CD4-positive, alpha-beta memory T cell (primary cell): ENCODE data around the gene EPHA1. TPM values are rescaled to one million over a fixed set of nuclear protein-coding genes. Genes with fewer than 3 reads are reported as not detected.
"Not testable (repeated sequence)": the region's sequence is repeated elsewhere in the genome, so short reads cannot be mapped to it uniquely, and the experiment has no call there.

Source experiments
- CTCF ChIA-PET: fragments of 350-600 bp; sonication (Branson Sonifier 250); formaldehyde crosslinking; loops from one replicate; lab custom pipeline; 2021; ENCODE audit warnings: inconsistent platforms; ENCODE audit not compliant: partially characterized antibody; lab: Charles Lee
- POLR2A ChIA-PET: fragments of 350-600 bp; sonication (Branson Sonifier 250); formaldehyde crosslinking; loops from one replicate; lab custom pipeline; 2021; ENCODE audit not compliant: partially characterized antibody; lab: Charles Lee
- DNase-seq, 5 donors: peaks; one replicate each; pipeline versions ENCODE4 v3.0.0 to v3.0.0-alpha.2; 2020 to 2022; ENCODE audit warnings: mixed read lengths in 1 of 5
- H3K27ac ChIP-seq: one replicate; pipeline ENCODE4 v1.7.0; 2013; ENCODE audit warnings: low read depth, low read length
- H3K27me3 ChIP-seq: 2 replicates; pipeline ENCODE4 v1.7.0; 2013; ENCODE audit warnings: mild to moderate bottlenecking, low read length, moderate library complexity; ENCODE audit not compliant: insufficient read depth
- H3K36me3 ChIP-seq: 2 replicates; pipeline ENCODE4 v1.7.0; 2013; ENCODE audit warnings: mild to moderate bottlenecking, low read length, moderate library complexity; ENCODE audit not compliant: insufficient read depth
- H3K4me1 ChIP-seq: 2 replicates; pipeline ENCODE4 v1.7.0; 2013; ENCODE audit warnings: mild to moderate bottlenecking, low read length, moderate library complexity; ENCODE audit not compliant: insufficient read depth
- H3K4me3 ChIP-seq, 2 donors: one replicate each; pipeline ENCODE4 v1.7.0; 2013; ENCODE audit warnings: low read length in 2 of 2, mild to moderate bottlenecking in 1 of 2
- H3K9me3 ChIP-seq, 2 donors: one replicate each; pipeline ENCODE4 v1.7.0; 2013; ENCODE audit warnings: low read length in 2 of 2, control low read depth in 1 of 2; ENCODE audit not compliant: control insufficient read depth in 1 of 2
- H3K27ac Mint-ChIP-seq, 7 donors: one replicate each; pipeline ENCODE4 v1.8.0; 2020 to 2021; ENCODE audit warnings: mixed read lengths in 7 of 7, mild to moderate bottlenecking in 6 of 7, inconsistent platforms in 3 of 7, moderate library complexity in 3 of 7
- H3K27me3 Mint-ChIP-seq, 2 donors: one replicate each; pipeline ENCODE4 v1.8.0; 2020 to 2021; ENCODE audit warnings: mixed read lengths in 2 of 2
- H3K36me3 Mint-ChIP-seq, 2 donors: one replicate each; pipeline ENCODE4 v1.8.0; 2020 to 2021; ENCODE audit warnings: mixed read lengths in 2 of 2, inconsistent platforms in 1 of 2, mild to moderate bottlenecking in 1 of 2
- H3K4me1 Mint-ChIP-seq, 4 donors: one replicate each; pipeline ENCODE4 v1.8.0; 2020 to 2021; ENCODE audit warnings: mixed read lengths in 4 of 4, mild to moderate bottlenecking in 1 of 4
- H3K4me3 Mint-ChIP-seq, 8 donors: one replicate each; pipeline ENCODE4 v1.8.0; 2020 to 2021; ENCODE audit warnings: mixed read lengths in 8 of 8, mild to moderate bottlenecking in 7 of 8, moderate library complexity in 6 of 8, inconsistent platforms in 3 of 8
- H3K9me3 Mint-ChIP-seq, 8 donors: one replicate each; pipeline ENCODE4 v1.8.0; 2020 to 2021; ENCODE audit warnings: mixed read lengths in 8 of 8, mild to moderate bottlenecking in 5 of 8, inconsistent platforms in 3 of 8, moderate library complexity in 1 of 8
- intact Hi-C: fragments of 100-400 bp; cut with micrococcal nuclease; formaldehyde crosslinking; loops from one replicate; pipeline ENCODE4 v1.15.1; 2023
- polyA plus RNA-seq, 2 donors: library from polyadenylated mRNA; unstranded; fragments of 300-500 nt; fragmentation: Illumina TruSeq; gene quantifications; one replicate each; pipeline ENCODE4 v1.2.3, GENCODE V29; 2021
- total RNA-seq, 2 experiments: library from RNA; stranded (reverse); gene quantifications; one replicate each; pipeline ENCODE4 v1.2.3, GENCODE V29; 2021

EPHA1 gene
- total and polyA plus RNA-seq, 4 experiments from 2014 or later = 4.2 to 34.4 (median 22.5) TPM

- CTCF ChIA-PET = no interaction called here
- intact Hi-C loops = no loop called here
- peaks cover 8 to 38% of the 10 kb centered on the region in 2 donors for H3K36me3 Mint-ChIP-seq
- Histone ChIP-seq H3K9me3 (no peaks in the 10 kb centered on the region), H3K4me3 (no peak overlapping the region), H3K27ac (no peak overlapping the region), H3K4me1 (no peaks in the 10 kb centered on the region), H3K36me3 (no peaks in the 10 kb centered on the region), H3K27me3 (no peaks in the 10 kb centered on the region)
- peaks cover 0 to 3% (median 0%) of the 10 kb centered on the region in 8 donors for H3K9me3 Mint-ChIP-seq
- no peak for DNase-seq
- peaks cover 0 to 11% (median 4%) of the 10 kb centered on the region in 4 donors for H3K4me1 Mint-ChIP-seq
- POLR2A ChIA-PET = no interaction called here
- no peak overlapping the region for H3K4me3 Mint-ChIP-seq
- H3K27ac Mint-ChIP-seq = no peak overlapping the region
- H3K27me3 Mint-ChIP-seq = no peaks in the 10 kb centered on the region
Observed at GRCh38 chr7:143419880-143420279, 11.2 kb upstream of the EPHA1 start.

GRCh38 chr7:143418681-143419458 is 10.2 kb upstream of the EPHA1 start:
- DNase-seq = no peak
- no peaks in the 10 kb centered on the region for H3K27me3 ChIP-seq
- intact Hi-C loops = no loop called here
- Mint-ChIP-seq H3K36me3 (peaks cover 9 to 41% of the 10 kb centered on the region in 2 donors), H3K9me3 (peaks cover 0 to 3% (median 0%) of the 10 kb centered on the region in 8 donors), H3K27me3 (no peaks in the 10 kb centered on the region), H3K4me1 (peaks cover 0 to 11% (median 4%) of the 10 kb centered on the region in 4 donors), H3K4me3 (no peak overlapping the region), H3K27ac (peak overlapping the region in 1 of 7 donors; percentile 32)
- no peak overlapping the region for H3K4me3 ChIP-seq
- H3K27ac ChIP-seq = no peak overlapping the region
- no peaks in the 10 kb centered on the region for H3K9me3 ChIP-seq
- no peaks in the 10 kb centered on the region for H3K4me1 ChIP-seq
- CTCF ChIA-PET = interaction anchor here (1.0 to 4.4 kb wide), 5 partner anchors 15 to 179 kb away, joined by 3 to 32 read pairs (median 5); no protein-coding TSS in a partner anchor
- POLR2A ChIA-PET = no interaction called here
- no peaks in the 10 kb centered on the region for H3K36me3 ChIP-seq

DNA sequence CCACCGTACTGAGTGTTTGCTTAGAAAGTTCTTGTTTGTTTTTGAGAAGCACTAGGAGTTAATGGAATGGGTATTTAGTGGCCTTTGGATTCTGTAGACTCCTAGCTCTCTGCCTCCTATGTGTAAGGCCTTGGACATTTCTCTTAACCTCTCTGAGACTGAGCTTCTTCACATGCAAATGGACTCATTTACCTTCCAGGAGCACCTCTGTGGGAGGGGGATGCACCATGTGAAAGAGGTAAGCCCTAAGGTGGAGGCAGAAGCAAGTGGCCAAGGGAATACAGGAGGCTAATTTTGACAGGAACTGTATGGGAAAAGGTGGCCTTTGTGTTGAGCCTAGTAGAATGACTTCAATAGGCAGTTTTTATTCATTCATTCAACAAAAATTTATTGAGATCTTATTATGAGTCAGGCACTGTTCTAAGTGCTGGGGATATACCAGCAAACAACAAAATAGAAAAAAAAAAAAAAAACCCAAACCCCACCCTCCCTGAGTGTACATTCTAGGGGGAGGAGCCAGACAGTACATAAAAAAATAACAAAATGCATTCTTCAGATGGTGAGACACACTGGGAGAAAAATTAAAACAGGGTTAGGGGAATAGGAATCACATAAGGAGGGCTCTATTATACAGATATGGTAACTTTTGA is 9.2 kb upstream of the EPHA1 start:
- H3K4me3 ChIP-seq = no peak overlapping the region
- Mint-ChIP-seq H3K4me1 (peaks cover 0 to 11% (median 5%) of the 10 kb centered on the region in 4 donors), H3K27ac (peak overlapping the region in 2 of 7 donors; percentile 23 to 36), H3K36me3 (peaks cover 8 to 41% of the 10 kb centered on the region in 2 donors), H3K27me3 (no peaks in the 10 kb centered on the region), H3K9me3 (peaks cover 0 to 3% (median 0%) of the 10 kb centered on the region in 8 donors), H3K4me3 (no peak overlapping the region)
- no peaks in the 10 kb centered on the region for H3K36me3 ChIP-seq
- H3K9me3 ChIP-seq = no peaks in the 10 kb centered on the region
- ChIA-PET CTCF (interaction anchor here (0.7 to 4.6 kb wide), 30 partner anchors 10 to 598 kb away, joined by 3 to 104 read pairs (median 5); partner anchors contain the start of genes EPHA1, GSTK1 and TAS2R40), POLR2A (interaction anchor here (1.1 to 1.9 kb wide), 2 partner anchors 38 to 130 kb away, joined by 3 to 10 read pairs; partner anchors contain the start of gene CASP2)
- intact Hi-C loops = loop anchor here (2.0 kb wide), 2 partner anchors 37 to 107 kb away; partner anchors contain the start of gene ZYX
- H3K27me3 ChIP-seq = no peaks in the 10 kb centered on the region
- no peaks in the 10 kb centered on the region for H3K4me1 ChIP-seq
- H3K27ac ChIP-seq = no peak overlapping the region
- no peak for DNase-seq

DNA sequence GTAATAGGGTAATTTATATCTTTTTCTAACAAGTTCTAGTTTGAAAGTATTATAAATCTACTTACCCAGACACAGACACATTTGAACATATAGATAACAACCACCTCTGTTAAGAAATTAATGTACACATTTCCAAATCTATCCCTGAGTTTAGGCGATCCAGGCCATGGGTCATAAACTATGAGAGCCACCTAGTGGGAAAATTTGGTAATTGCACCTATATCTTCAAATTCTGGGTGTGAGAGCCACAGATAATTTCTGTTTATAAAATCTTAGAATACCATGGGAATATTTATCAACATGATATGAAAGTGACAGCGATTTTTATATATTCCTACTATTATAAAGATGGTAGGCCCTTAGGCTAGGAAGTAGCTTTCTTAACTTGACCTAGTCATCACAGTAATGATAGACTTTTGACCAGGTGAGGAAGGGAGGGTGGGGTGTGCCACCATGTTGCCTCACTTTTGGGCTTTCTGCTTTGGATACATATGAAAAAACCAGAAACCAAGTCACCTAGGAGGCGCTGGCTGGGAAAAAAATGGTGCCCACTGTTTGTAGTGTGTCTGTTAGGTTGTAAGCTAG is 8.0 kb upstream of the EPHA1 start:
- intact Hi-C loops = loop anchor here (1.0 to 2.0 kb wide), 5 partner anchors 36 to 408 kb away; partner anchors contain the start of gene ZYX
- H3K27ac ChIP-seq = no peak overlapping the region
- CTCF ChIA-PET = interaction anchor here (0.7 to 4.6 kb wide), 53 partner anchors 9 to 597 kb away, joined by 3 to 104 read pairs (median 5); partner anchors contain the start of genes CASP2, EPHA1, GSTK1 and TAS2R40
- POLR2A ChIA-PET = interaction anchor here (0.8 to 1.9 kb wide), 8 partner anchors 20 to 176 kb away, joined by 3 to 10 read pairs (median 3); partner anchors contain the start of gene CASP2
- H3K36me3 Mint-ChIP-seq = peaks cover 8 to 33% of the 10 kb centered on the region in 2 donors
- no peaks in the 10 kb centered on the region for H3K27me3 ChIP-seq
- DNase-seq = peak in 4 of 5 donors; percentile 47 to 62 (median 53)
- peaks cover 0 to 3% (median 0%) of the 10 kb centered on the region in 8 donors for H3K9me3 Mint-ChIP-seq
- no peak overlapping the region for H3K4me3 ChIP-seq
- H3K4me1 Mint-ChIP-seq = peaks cover 0 to 9% (median 8%) of the 10 kb centered on the region in 4 donors
- no peaks in the 10 kb centered on the region for H3K4me1 ChIP-seq
- no peak overlapping the region for H3K27ac Mint-ChIP-seq
- no peak overlapping the region for H3K4me3 Mint-ChIP-seq
- no peaks in the 10 kb centered on the region for H3K27me3 Mint-ChIP-seq
- H3K36me3 ChIP-seq = no peaks in the 10 kb centered on the region
- H3K9me3 ChIP-seq = no peaks in the 10 kb centered on the region

GRCh38 chr7:143415742-143416397 is 7.2 kb upstream of the EPHA1 start:
- H3K36me3 Mint-ChIP-seq = peaks cover 8 to 29% of the 10 kb centered on the region in 2 donors
- no peaks in the 10 kb centered on the region for H3K27me3 Mint-ChIP-seq
- intact Hi-C loops = loop anchor here (1.0 to 2.0 kb wide), 5 partner anchors 35 to 408 kb away; partner anchors contain the start of gene ZYX
- Histone ChIP-seq H3K4me1 (no peaks in the 10 kb centered on the region), H3K4me3 (no peak overlapping the region), H3K36me3 (no peaks in the 10 kb centered on the region), H3K27me3 (no peaks in the 10 kb centered on the region), H3K9me3 (no peaks in the 10 kb centered on the region), H3K27ac (no peak overlapping the region)
- peak overlapping the region in 1 of 7 donors; percentile 45 for H3K27ac Mint-ChIP-seq
- ChIA-PET CTCF (interaction anchor here (0.8 to 4.6 kb wide), 34 partner anchors 8 to 401 kb away, joined by 3 to 104 read pairs (median 5); partner anchors contain the start of genes EPHA1 and GSTK1), POLR2A (interaction anchor here (1.0 to 1.9 kb wide), 5 partner anchors 28 to 43 kb away, joined by 3 to 10 read pairs (median 3); no protein-coding TSS in a partner anchor)
- peak overlapping the region in 1 of 8 donors; percentile 23 for H3K4me3 Mint-ChIP-seq
- DNase-seq = no peak
- H3K9me3 Mint-ChIP-seq = peaks cover 0 to 3% (median 0%) of the 10 kb centered on the region in 8 donors
- peaks cover 0 to 16% (median 8%) of the 10 kb centered on the region in 4 donors for H3K4me1 Mint-ChIP-seq

GRCh38 chr7:143415209-143415608 is 6.6 kb upstream of the EPHA1 start:
- peak overlapping the region in 1 of 7 donors; percentile 29 for H3K27ac Mint-ChIP-seq
- ChIA-PET CTCF (interaction anchor here (0.8 to 4.6 kb wide), 19 partner anchors 7 to 175 kb away, joined by 3 to 104 read pairs (median 11); partner anchors contain the start of genes EPHA1 and GSTK1), POLR2A (interaction anchor here (0.7 to 1.2 kb wide), 2 partner anchors 40 to 60 kb away, joined by 3 read pairs; no protein-coding TSS in a partner anchor)
- H3K27me3 ChIP-seq, H3K27me3 Mint-ChIP-seq, intact Hi-C loops, H3K4me1 ChIP-seq, H3K9me3 Mint-ChIP-seq, H3K27ac ChIP-seq, H3K4me3 ChIP-seq, H3K4me3 Mint-ChIP-seq, DNase-seq, H3K36me3 ChIP-seq, H3K9me3 ChIP-seq: not testable (repeated sequence)
- H3K36me3 Mint-ChIP-seq = peaks cover 4 to 24% of the 10 kb centered on the region in 2 donors
- peaks cover 5 to 22% (median 11%) of the 10 kb centered on the region in 4 donors for H3K4me1 Mint-ChIP-seq
